Transverse colon (tissue), 3 donors: ENCODE measurements around the gene PRMT2.

Experiments
- POLR2A ChIP-seq: fragments of 450-650 bp; IDR thresholded peaks from one replicate; pipeline ENCODE4 v1.6.1; 2016; ENCODE audit warnings: antibody characterized with exemption, mild to moderate bottlenecking, moderate library complexity
- TF ChIP-seq, protein P1 (sequence below), 5 experiments: fragments of 200-600 bp in 3 of 5; fragments of 450-650 bp in 2 of 5; sonication (generic) in 3 of 5; IDR thresholded peaks; 1 replicate in 2 of 5; 2 replicates in 3 of 5; pipeline ENCODE4 v1.5.1; 2016 to 2017; ENCODE audit warnings: antibody characterized with exemption in 5 of 5, inconsistent platforms in 3 of 5, mild to moderate bottlenecking in 2 of 5, moderate library complexity in 1 of 5

DNA sequence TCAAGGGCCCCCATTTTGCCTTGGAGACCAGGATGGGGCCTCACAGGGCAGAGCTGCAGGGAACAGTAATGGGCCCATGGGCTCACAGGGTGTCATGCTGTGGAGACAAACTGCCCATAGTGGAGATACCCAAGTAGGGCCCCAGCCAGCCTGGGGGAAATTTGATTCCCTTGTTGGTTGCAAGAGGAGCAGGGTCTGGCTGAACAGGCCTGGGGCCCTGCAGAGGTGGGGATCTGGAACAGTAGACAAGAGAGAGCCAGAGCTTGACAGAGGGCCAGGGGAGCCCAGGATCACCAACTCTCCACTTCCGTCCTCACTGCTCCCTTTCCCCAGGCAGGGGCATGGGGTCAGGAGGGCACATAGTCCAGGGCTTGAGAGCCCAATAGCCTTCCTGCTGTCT lies 39.3 kb upstream of the PRMT2 start:
- TF ChIP-seq, protein P1, sequence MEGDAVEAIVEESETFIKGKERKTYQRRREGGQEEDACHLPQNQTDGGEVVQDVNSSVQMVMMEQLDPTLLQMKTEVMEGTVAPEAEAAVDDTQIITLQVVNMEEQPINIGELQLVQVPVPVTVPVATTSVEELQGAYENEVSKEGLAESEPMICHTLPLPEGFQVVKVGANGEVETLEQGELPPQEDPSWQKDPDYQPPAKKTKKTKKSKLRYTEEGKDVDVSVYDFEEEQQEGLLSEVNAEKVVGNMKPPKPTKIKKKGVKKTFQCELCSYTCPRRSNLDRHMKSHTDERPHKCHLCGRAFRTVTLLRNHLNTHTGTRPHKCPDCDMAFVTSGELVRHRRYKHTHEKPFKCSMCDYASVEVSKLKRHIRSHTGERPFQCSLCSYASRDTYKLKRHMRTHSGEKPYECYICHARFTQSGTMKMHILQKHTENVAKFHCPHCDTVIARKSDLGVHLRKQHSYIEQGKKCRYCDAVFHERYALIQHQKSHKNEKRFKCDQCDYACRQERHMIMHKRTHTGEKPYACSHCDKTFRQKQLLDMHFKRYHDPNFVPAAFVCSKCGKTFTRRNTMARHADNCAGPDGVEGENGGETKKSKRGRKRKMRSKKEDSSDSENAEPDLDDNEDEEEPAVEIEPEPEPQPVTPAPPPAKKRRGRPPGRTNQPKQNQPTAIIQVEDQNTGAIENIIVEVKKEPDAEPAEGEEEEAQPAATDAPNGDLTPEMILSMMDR (IDR thresholded peaks at IDR 0.05) = no peak
- no peak for TF ChIP-seq POLR2A
